Jurkat, Clone E6-1 (cell line): ENCODE measurements around the gene CBLL1. TPM values are rescaled to one million over a fixed set of nuclear protein-coding genes. Genes with fewer than 3 reads are reported as not detected.
A peak's percentile ranks its signal among the peaks of the same experiment; 100 is the strongest.

Experiments
- DNase-seq: peaks from one replicate; pipeline ENCODE4 v3.0.0-alpha.2; 2011; ENCODE audit warnings: low read depth, low spot score
- H3K4me3 ChIP-seq: 2 replicates; pipeline ENCODE4 v1.5.1; 2011; ENCODE audit warnings: mild to moderate bottlenecking, low read length, control low read depth, moderate library complexity
- polyA plus RNA-seq: library from polyadenylated mRNA; unstranded; fragments of >200 nt; gene quantifications from one replicate; pipeline ENCODE4 v1.2.1, GENCODE V29; 2012; ENCODE audit warnings: missing spikeins; ENCODE audit not compliant: insufficient read length, insufficient read depth

CBLL1 gene, protein sequence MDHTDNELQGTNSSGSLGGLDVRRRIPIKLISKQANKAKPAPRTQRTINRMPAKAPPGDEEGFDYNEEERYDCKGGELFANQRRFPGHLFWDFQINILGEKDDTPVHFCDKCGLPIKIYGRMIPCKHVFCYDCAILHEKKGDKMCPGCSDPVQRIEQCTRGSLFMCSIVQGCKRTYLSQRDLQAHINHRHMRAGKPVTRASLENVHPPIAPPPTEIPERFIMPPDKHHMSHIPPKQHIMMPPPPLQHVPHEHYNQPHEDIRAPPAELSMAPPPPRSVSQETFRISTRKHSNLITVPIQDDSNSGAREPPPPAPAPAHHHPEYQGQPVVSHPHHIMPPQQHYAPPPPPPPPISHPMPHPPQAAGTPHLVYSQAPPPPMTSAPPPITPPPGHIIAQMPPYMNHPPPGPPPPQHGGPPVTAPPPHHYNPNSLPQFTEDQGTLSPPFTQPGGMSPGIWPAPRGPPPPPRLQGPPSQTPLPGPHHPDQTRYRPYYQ
- polyA plus RNA-seq = 39.3 TPM

- peak within 1 kb of the TSS; percentile 90 for H3K4me3 ChIP-seq
- DNase-seq = peak; percentile 93
These were observed at the start of gene CBLL1 for GRCh38 chr7:107743567-107744344. Gene CBLL1 (plus strand): TSS chr7:107744142. CDS start chr7:107744164, 22 bp downstream.

- H3K4me3 ChIP-seq = no peak overlapping the region
- DNase-seq = no peak
These were observed 49.6 kb upstream of the CBLL1 start for GRCh38 chr7:107694386-107694785.

- no peak overlapping the region for H3K4me3 ChIP-seq
- no peak for DNase-seq
These were observed 47.5 kb upstream of the CBLL1 start for GRCh38 chr7:107696330-107696946.

- no peak overlapping the region for H3K4me3 ChIP-seq
- DNase-seq = no peak
These were observed 46.5 kb upstream of the CBLL1 start for GRCh38 chr7:107697321-107698049.

- no peak for DNase-seq
- H3K4me3 ChIP-seq = no peak overlapping the region
These were observed 43.4 kb upstream of the CBLL1 start for GRCh38 chr7:107700570-107700969.

GRCh38 chr7:107701191-107701590 is 42.8 kb upstream of the CBLL1 start:
- no peak overlapping the region for H3K4me3 ChIP-seq
- DNase-seq = no peak

DNA sequence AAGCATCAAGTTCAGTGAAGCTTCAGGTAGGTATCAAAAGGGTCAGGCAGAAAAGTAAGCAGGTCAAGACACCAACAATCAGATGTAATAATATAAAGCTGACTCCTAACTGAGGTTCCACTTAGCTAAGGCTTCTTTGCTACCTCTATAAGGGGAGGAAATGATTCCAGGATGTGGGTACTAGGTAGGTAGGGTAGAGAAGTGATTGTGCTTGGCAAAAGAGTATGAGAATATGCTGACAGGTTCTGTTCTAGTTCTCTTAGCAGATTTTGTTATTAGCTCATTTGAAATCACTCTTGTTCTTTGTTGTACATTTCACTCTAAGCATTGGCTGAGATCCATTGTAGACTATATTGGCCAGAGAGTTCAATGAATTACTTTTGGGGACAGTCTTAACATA is 40.7 kb upstream of the CBLL1 start:
- no peak overlapping the region for H3K4me3 ChIP-seq
- peak; percentile 5 for DNase-seq

- DNase-seq = no peak
- H3K4me3 ChIP-seq = no peak overlapping the region
These were observed 40.1 kb upstream of the CBLL1 start for GRCh38 chr7:107703872-107704271.

DNA sequence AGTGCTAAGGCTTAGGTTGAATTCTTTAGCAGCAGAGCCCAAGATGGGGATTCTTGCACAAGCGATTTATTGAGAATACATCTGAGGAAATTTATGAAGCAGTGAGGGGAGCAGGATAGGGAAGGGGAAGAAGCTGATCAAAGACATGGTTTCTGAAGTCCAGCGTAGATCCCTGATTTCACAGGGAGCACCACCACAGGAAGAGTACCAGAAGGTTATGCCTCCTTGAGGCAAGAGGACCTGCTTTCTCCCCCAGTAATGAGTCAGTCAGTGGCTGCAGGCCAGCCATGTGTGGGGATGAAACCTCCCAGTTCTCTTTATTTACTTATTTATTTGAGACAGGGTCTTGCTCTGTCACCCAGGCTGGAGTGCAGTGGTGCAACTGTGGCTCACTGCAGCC is 35.0 kb upstream of the CBLL1 start:
- no peak for DNase-seq
- no peak overlapping the region for H3K4me3 ChIP-seq

DNA sequence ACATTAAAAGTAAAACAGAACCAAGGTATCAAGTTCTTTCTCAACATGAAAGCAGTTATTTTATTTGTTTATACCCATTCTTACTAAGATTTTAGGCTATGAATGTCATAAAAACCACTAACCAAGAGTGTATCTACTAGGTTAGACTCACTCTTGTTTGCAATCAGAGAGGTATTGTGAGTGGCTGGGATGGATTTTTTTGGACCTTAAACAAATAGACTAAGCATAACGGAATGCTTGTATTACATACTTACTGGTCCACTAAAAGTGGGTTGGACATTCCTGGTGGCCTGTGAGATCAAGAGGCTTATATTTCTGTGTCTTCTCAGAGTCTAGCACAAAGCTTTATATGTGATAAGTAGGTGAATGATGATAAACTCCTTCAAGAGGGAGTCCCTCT is 32.6 kb upstream of the CBLL1 start:
- DNase-seq = no peak
- H3K4me3 ChIP-seq = no peak overlapping the region

GRCh38 chr7:107712025-107712424 is 31.9 kb upstream of the CBLL1 start:
- no peak for DNase-seq
- no peak overlapping the region for H3K4me3 ChIP-seq

- H3K4me3 ChIP-seq = no peak overlapping the region
- no peak for DNase-seq
These were observed 31.0 kb upstream of the CBLL1 start for GRCh38 chr7:107712896-107713295.

DNA sequence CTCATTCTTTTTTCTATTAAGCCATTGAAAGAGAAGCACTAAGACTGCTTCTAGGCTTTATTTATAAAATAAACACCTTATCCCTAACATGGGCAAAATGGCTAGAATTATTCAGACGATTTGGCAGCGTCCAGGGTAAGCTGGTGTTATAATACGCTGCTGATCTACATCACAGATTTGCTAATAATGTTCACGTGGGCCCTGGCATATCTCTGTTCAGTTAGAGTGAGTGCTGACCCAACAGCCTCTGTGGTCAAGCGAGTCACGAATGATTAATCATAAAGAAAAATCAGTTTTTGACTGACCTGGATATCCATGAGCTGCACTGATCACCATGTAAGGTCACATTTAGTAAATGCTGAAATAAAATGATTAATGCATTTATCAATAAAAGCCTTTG is 28.4 kb upstream of the CBLL1 start:
- no peak overlapping the region for H3K4me3 ChIP-seq
- no peak for DNase-seq

- DNase-seq = no peak
- H3K4me3 ChIP-seq = no peak overlapping the region
These were observed 25.3 kb upstream of the CBLL1 start for GRCh38 chr7:107718456-107719193.

- H3K4me3 ChIP-seq = no peak overlapping the region
- DNase-seq = no peak
These were observed 22.7 kb upstream of the CBLL1 start for GRCh38 chr7:107721286-107721685.

DNA sequence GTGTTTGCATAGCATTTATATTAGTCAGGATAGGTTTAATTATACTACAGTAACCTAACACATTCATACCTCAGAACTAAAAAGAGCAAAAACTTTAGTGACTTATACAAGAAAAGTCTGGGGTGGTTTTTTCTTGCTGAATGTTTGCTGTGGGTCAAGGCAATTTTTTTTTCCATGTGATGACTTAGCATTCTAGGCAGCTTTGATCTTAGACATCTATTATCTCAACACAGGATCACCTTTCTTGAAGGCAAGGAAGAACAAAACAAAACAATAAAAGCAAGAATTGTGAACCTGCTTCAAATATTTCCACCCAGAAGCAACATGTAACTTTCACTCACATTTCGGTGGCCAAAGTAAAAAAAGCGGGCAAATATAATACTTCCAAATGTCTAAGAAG is 20.7 kb upstream of the CBLL1 start:
- no peak for DNase-seq

GRCh38 chr7:107725138-107725740 is 18.7 kb upstream of the CBLL1 start:
- no peak overlapping the region for H3K4me3 ChIP-seq
- peak; percentile 47 for DNase-seq

More for the DNA sequence above, 20.7 kb upstream of the CBLL1 start:
- no peak overlapping the region for H3K4me3 ChIP-seq
